SK-N-SH (cell line): ENCODE data around the gene TMEM74B. TPM values are rescaled to one million over a fixed set of nuclear protein-coding genes. Genes with fewer than 3 reads are reported as not detected.

Experiments used
- CTCF ChIA-PET: fragments of 300-600, 350-600 bp; formaldehyde crosslinking; extraction: SDS; loops from one replicate; lab custom pipeline; 2021; lab: Yijun Ruan, JAX
- POLR2A ChIA-PET: fragments of 350-600 bp; sonication (Branson Sonifier 250); formaldehyde crosslinking; extraction: SDS; loops from one replicate; lab custom pipeline; 2020; ENCODE audit warnings: antibody characterized with exemption, inconsistent platforms; lab: Yijun Ruan, JAX
- DNase-seq: peaks from one replicate; pipeline ENCODE4 v3.0.0; 2012
- H2AFZ ChIP-seq: fragments of 200-600 bp; sonication (generic); 2 replicates; pipeline ENCODE4 v1.8.1; 2016; ENCODE audit warnings: antibody characterized with exemption, mild to moderate bottlenecking, low read depth
- H3F3A ChIP-seq: fragments of 200-600 bp; sonication (generic); replicated peaks from 2 replicates; pipeline ENCODE3; 2016; ENCODE audit warnings: antibody characterized with exemption, mild to moderate bottlenecking; ENCODE audit not compliant: insufficient read depth
- H3K27ac ChIP-seq, 2 experiments: fragments of 200-500 bp in 1 of 2; fragments of 200-600 bp in 1 of 2; sonication (Bioruptor generic) in 1 of 2; sonication (generic), shearing (Covaris generic) in 1 of 2; 2 replicates each; pipeline versions ENCODE4 v1.5.1 to v1.6.1; 2014 to 2016; ENCODE audit warnings: low read depth in 2 of 2, inconsistent platforms in 1 of 2, low read length in 1 of 2, mild to moderate bottlenecking in 1 of 2, mixed read lengths in 1 of 2
- H3K27me3 ChIP-seq: fragments of 200-600 bp; sonication (generic), shearing (Covaris generic); 2 replicates; pipeline ENCODE4 v1.6.1; 2016; ENCODE audit warnings: mixed run types; ENCODE audit not compliant: insufficient read depth
- H3K36me3 ChIP-seq, 2 experiments: fragments of 200-500 bp in 1 of 2; fragments of 200-600 bp in 1 of 2; sonication (Bioruptor generic) in 1 of 2; sonication (generic) in 1 of 2; replicated peaks in 1 of 2; 2 replicates each; pipeline versions ENCODE3 to v1.5.1; 2014 to 2016; ENCODE audit warnings: low read length in 1 of 2, mild to moderate bottlenecking in 1 of 2; ENCODE audit not compliant: insufficient read depth in 2 of 2, control insufficient read depth in 1 of 2
- H3K4me1 ChIP-seq, 2 experiments: fragments of 200-500 bp in 1 of 2; fragments of 200-600 bp in 1 of 2; sonication (Bioruptor generic) in 1 of 2; sonication (generic), shearing (Covaris generic) in 1 of 2; 2 replicates each; pipeline versions ENCODE4 v1.5.1 to v1.6.1; 2014 to 2016; ENCODE audit warnings: low read depth in 1 of 2, low read length in 1 of 2, mixed run types in 1 of 2; ENCODE audit not compliant: insufficient read depth in 2 of 2, control insufficient read depth in 1 of 2
- H3K4me2 ChIP-seq: fragments of 200-600 bp; sonication (generic), shearing (Covaris generic); 2 replicates; pipeline ENCODE4 v1.6.1; 2017; ENCODE audit warnings: mixed run types
- H3K4me3 ChIP-seq, 2 experiments: fragments of 200-500 bp in 1 of 2; fragments of 200-600 bp in 1 of 2; sonication (Bioruptor generic) in 1 of 2; sonication (generic), shearing (Covaris generic) in 1 of 2; 2 replicates each; pipeline versions ENCODE4 v1.5.1 to v1.8.1; 2014 to 2016; ENCODE audit warnings: low read depth in 2 of 2, inconsistent platforms in 1 of 2, low read length in 1 of 2, mild to moderate bottlenecking in 1 of 2, mixed read lengths in 1 of 2, moderate library complexity in 1 of 2
- H3K79me2 ChIP-seq: fragments of 200-600 bp; sonication (generic); 2 replicates; pipeline ENCODE4 v1.8.1; 2017; ENCODE audit warnings: mild to moderate bottlenecking; ENCODE audit not compliant: insufficient read depth
- H3K9ac ChIP-seq: fragments of 200-600 bp; sonication (generic); 2 replicates; pipeline ENCODE4 v1.6.1; 2017; ENCODE audit warnings: mixed run types
- H3K9me2 ChIP-seq: fragments of 200-600 bp; sonication (generic); 2 replicates; pipeline ENCODE4 v1.6.1; 2017; ENCODE audit warnings: mixed run types
- H3K9me3 ChIP-seq: fragments of 200-600 bp; sonication (generic); 2 replicates; pipeline ENCODE4 v1.6.1; 2017; ENCODE audit warnings: mixed run types, mild to moderate bottlenecking, moderate library complexity
- H4K20me1 ChIP-seq: fragments of 200-600 bp; sonication (generic); 2 replicates; pipeline ENCODE4 v1.6.1; 2017; ENCODE audit warnings: mild to moderate bottlenecking, mixed run types; ENCODE audit not compliant: insufficient read depth
- EP300 ChIP-seq, 2 experiments: IDR thresholded peaks; 2 replicates each; pipeline versions ENCODE4 v1.4.0 to v1.6.1; 2012; ENCODE audit warnings: borderline replicate concordance in 1 of 2, low read depth in 1 of 2, low read length in 1 of 2
- IRF3 ChIP-seq: fragments of 150-350 bp; IDR thresholded peaks from 2 replicates; pipeline ENCODE4 v1.6.1; 2016; ENCODE audit warnings: mild to moderate bottlenecking, low read depth, low read length
- JUND ChIP-seq: IDR thresholded peaks from 2 replicates; pipeline ENCODE4 v1.4.0; 2012
- POLR2AphosphoS5 ChIP-seq: IDR thresholded peaks from 2 replicates; pipeline ENCODE4 v1.6.1; 2012; ENCODE audit warnings: low read depth, low read length
- RAD21 ChIP-seq: IDR thresholded peaks from 2 replicates; pipeline ENCODE4 v1.6.1; 2012; ENCODE audit warnings: mild to moderate bottlenecking, low read length
- RCOR1 ChIP-seq: fragments of 150-350 bp; IDR thresholded peaks from 2 replicates; pipeline ENCODE4 v1.6.1; 2017; ENCODE audit warnings: antibody characterized with exemption, low read length
- REST ChIP-seq: IDR thresholded peaks from 2 replicates; pipeline ENCODE4 v1.6.1; 2012; ENCODE audit warnings: mild to moderate bottlenecking, low read depth, low read length, moderate library complexity
- RXRA ChIP-seq: IDR thresholded peaks from 2 replicates; pipeline ENCODE4 v1.4.0; 2012; ENCODE audit warnings: low read depth, mild to moderate bottlenecking, borderline replicate concordance
- TCF12 ChIP-seq: IDR thresholded peaks from 2 replicates; pipeline ENCODE4 v1.4.0; 2012
- USF2 ChIP-seq: fragments of 150-350 bp; IDR thresholded peaks from 2 replicates; pipeline ENCODE4 v1.6.1; 2017; ENCODE audit warnings: antibody characterized with exemption, low read length, low read depth, borderline replicate concordance
- WGBS: methylation state at CpG from one replicate; pipeline ENCODE4 v1.1.6; 2017; ENCODE audit warnings: low lambda C conversion rate; 5-methylcytosine and 5-hydroxymethylcytosine counted together
- polyA plus RNA-seq, 3 experiments: library from polyadenylated mRNA; depleted of rRNA; stranded (reverse); fragments of >200 nt; gene quantifications; 2 replicates each; pipeline ENCODE4 v1.2.3, GENCODE V29; 2012

TMEM74B gene
- polyA plus RNA-seq, 1 of the 3 experiments (the other 2 are of a cell fraction), result 1.8 TPM

GRCh38 chr20:1204576-1204975 is 19.8 kb upstream of the TMEM74B start (continued):
- TF ChIP-seq USF2, result no peak
- TF ChIP-seq JUND, result no peak
- no peak for TF ChIP-seq IRF3

- H3F3A ChIP-seq, result no peaks in the 10 kb centered on the region
- no peaks in the 10 kb centered on the region; the same call in 1 of the 2 replicates for H3K27me3 ChIP-seq
- no peak overlapping the region for H3K27ac ChIP-seq
- DNase-seq, result no peak
- H3K79me2 ChIP-seq, result no peaks in the 10 kb centered on the region
- H4K20me1 ChIP-seq, result no peaks in the 10 kb centered on the region
- POLR2A ChIA-PET, result no interaction called here
- no peak overlapping the region for H3K9ac ChIP-seq
- CTCF ChIA-PET, result interaction anchor here (1.2 to 2.5 kb wide), 3 partner anchors 9 to 95 kb away, joined by 3 to 15 read pairs (median 4); no protein-coding TSS in a partner anchor
- TF ChIP-seq POLR2AphosphoS5, result no peak
- no peak for TF ChIP-seq RCOR1
- TF ChIP-seq EP300 (IDR thresholded peaks at IDR 0.05; ENCODE audit: borderline replicate concordance in 1 of 2, low read depth in 1 of 2, low read length in 1 of 2), result no peak
- no peak for TF ChIP-seq TCF12
- TF ChIP-seq IRF3, result no peak
- no peak for TF ChIP-seq REST
- no peak for TF ChIP-seq RAD21
- TF ChIP-seq RXRA, result no peak
- no peak overlapping the region for H3K4me2 ChIP-seq
- no peak overlapping the region for H3K4me3 ChIP-seq
- no peaks in the 10 kb centered on the region for H3K9me2 ChIP-seq
- no peaks in the 10 kb centered on the region for H3K4me1 ChIP-seq
- H3K36me3 ChIP-seq, result no peaks in the 10 kb centered on the region
- H2AFZ ChIP-seq, result no peak overlapping the region
- 40% methylated on average over 5 of the region's 5 CpGs for WGBS
- no peaks in the 10 kb centered on the region for H3K9me3 ChIP-seq
These were observed 19.3 kb upstream of the TMEM74B start for GRCh38 chr20:1204113-1204512.
